GM23338 (cell line): ENCODE results near the gene RAB22A. TPM values are rescaled to one million over a fixed set of nuclear protein-coding genes. Genes with fewer than 3 reads are reported as not detected.
"Not testable (repeated sequence)": the region's sequence is repeated elsewhere in the genome, so short reads cannot be mapped to it uniquely, and the experiment has no call there.

ENCODE experiments used
- ATAC-seq: fragments of 200-7000 bp; cut with Tn5 transposase; 3 replicates; pipeline ENCODE4 v1.9.1; 2020
- DNase-seq: peaks from one replicate; pipeline ENCODE4 v3.0.0-alpha.2; 2015; ENCODE audit warnings: low spot score
- H2AFZ ChIP-seq: fragments of 200-600 bp; sonication (generic); 2 replicates; pipeline ENCODE4 v1.8.0; 2016; ENCODE audit warnings: antibody characterized with exemption, mild to moderate bottlenecking, moderate library complexity
- H3F3A ChIP-seq: fragments of 200-600 bp; sonication (generic); replicated peaks from 2 replicates; pipeline ENCODE4 v1.8.0; 2017; ENCODE audit warnings: antibody characterized with exemption, mixed run types, low read depth
- H3K27ac ChIP-seq: fragments of 200-600 bp; sonication (generic); 2 replicates; pipeline ENCODE4 v1.6.1; 2016; ENCODE audit warnings: low read depth
- H3K27me3 ChIP-seq: fragments of 200-600 bp; sonication (generic); 2 replicates; pipeline ENCODE4 v1.8.0; 2016; ENCODE audit warnings: mild to moderate bottlenecking, mixed run types, moderate library complexity; ENCODE audit not compliant: insufficient read depth
- H3K36me3 ChIP-seq: fragments of 200-600 bp; sonication (generic); 2 replicates; pipeline ENCODE4 v1.8.0; 2016; ENCODE audit warnings: mild to moderate bottlenecking; ENCODE audit not compliant: insufficient read depth
- H3K4me1 ChIP-seq: fragments of 200-600 bp; sonication (generic); 2 replicates; pipeline ENCODE4 v1.8.0; 2016; ENCODE audit warnings: mild to moderate bottlenecking, moderate library complexity; ENCODE audit not compliant: insufficient read depth
- H3K4me2 ChIP-seq: fragments of 200-600 bp; sonication (generic); 2 replicates; pipeline ENCODE4 v1.7.1; 2017; ENCODE audit warnings: mixed run types
- H3K4me3 ChIP-seq: fragments of 200-600 bp; sonication (generic); 2 replicates; pipeline ENCODE4 v1.6.1; 2016; ENCODE audit warnings: mixed run types
- H3K79me2 ChIP-seq: fragments of 200-600 bp; sonication (generic); replicated peaks from 2 replicates; pipeline ENCODE4 v1.8.0; 2017; ENCODE audit warnings: mild to moderate bottlenecking; ENCODE audit not compliant: insufficient read depth
- H3K9me2 ChIP-seq: fragments of 200-600 bp; sonication (generic); 2 replicates; pipeline ENCODE4 v1.8.0; 2017; ENCODE audit not compliant: insufficient read depth
- H4K20me1 ChIP-seq: fragments of 200-600 bp; sonication (generic); replicated peaks from 2 replicates; pipeline ENCODE4 v1.8.0; 2017; ENCODE audit warnings: mild to moderate bottlenecking; ENCODE audit not compliant: insufficient read depth
- H3K27ac Mint-ChIP-seq: 2 replicates; pipeline ENCODE4 v1.8.0; 2020; ENCODE audit warnings: inconsistent platforms, mild to moderate bottlenecking, moderate library complexity, mixed read lengths
- H3K27me3 Mint-ChIP-seq: 3 replicates; pipeline ENCODE4 v1.8.0; 2022; ENCODE audit warnings: low read depth, mild to moderate bottlenecking, moderate library complexity, mixed read lengths, inconsistent platforms; ENCODE audit not compliant: insufficient read depth, poor library complexity
- H3K36me3 Mint-ChIP-seq: 3 replicates; pipeline ENCODE4 v1.8.0; 2021; ENCODE audit warnings: low read depth, mild to moderate bottlenecking, inconsistent platforms, moderate library complexity, mixed read lengths
- H3K4me1 Mint-ChIP-seq: 3 replicates; pipeline ENCODE4 v1.8.0; 2020; ENCODE audit warnings: mild to moderate bottlenecking, inconsistent platforms, mixed read lengths
- H3K4me3 Mint-ChIP-seq: 3 replicates; pipeline ENCODE4 v1.8.0; 2021; ENCODE audit warnings: moderate library complexity, mild to moderate bottlenecking, inconsistent platforms, mixed read lengths
- H3K9me3 Mint-ChIP-seq: 3 replicates; pipeline ENCODE4 v1.8.0; 2020; ENCODE audit warnings: moderate library complexity, mild to moderate bottlenecking, inconsistent platforms, mixed read lengths
- NANOG ChIP-seq: IDR thresholded peaks from 2 replicates; pipeline ENCODE4 v1.6.1; 2016; ENCODE audit warnings: antibody characterized with exemption, borderline replicate concordance
- ZNF462 ChIP-seq: fragments of 250-450 bp; sonication (Bioruptor Pico); IDR thresholded peaks from 2 replicates; pipeline ENCODE4 v1.5.0; 2020; ENCODE audit warnings: mild to moderate bottlenecking, moderate library complexity
- polyA plus RNA-seq: library from polyadenylated mRNA; unstranded; fragments of >200 nt; fragmentation: Nextera tagmentation; extraction: Ambion mirVana; gene quantifications from 2 replicates; pipeline ENCODE4 v1.2.1, GENCODE V29; 2016
- total RNA-seq: library from RNA; depleted of rRNA; stranded (reverse); fragments of >200 nt; shearing (Covaris generic); gene quantifications from 2 replicates; pipeline ENCODE4 v1.2.3, GENCODE V29; 2014
- TF ChIP-seq, protein P1 (sequence below): IDR thresholded peaks from one replicate; pipeline ENCODE4 v1.6.1; 2018; ENCODE audit warnings: antibody characterized with exemption; ENCODE audit not compliant: unreplicated experiment

RAB22A gene
- total and polyA plus RNA-seq, 2 experiments from 2014 or later = 3.3 to 6.8 TPM

DNA sequence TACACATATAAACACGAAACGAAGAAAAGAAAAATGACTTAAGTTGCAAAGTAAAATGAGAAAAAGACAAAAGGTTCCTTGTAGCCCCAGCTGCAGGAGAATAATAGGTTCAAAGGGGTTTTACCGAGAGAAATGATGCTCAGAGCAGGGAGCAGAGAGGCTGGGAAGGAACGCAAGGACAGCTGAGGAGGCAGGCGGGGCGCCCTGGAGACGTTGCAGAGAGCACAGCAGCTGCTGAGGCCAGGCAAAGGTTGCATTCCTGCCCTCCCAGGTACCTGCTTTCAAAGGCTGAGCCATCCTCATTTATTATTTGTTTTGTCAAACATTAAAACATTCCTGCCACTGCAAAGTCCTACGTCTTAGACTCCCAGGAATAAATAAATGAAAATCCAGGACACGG is 63.3 kb downstream of the RAB22A start:
- Histone ChIP-seq H3K4me3 (no peak overlapping the region), H3K9me2 (0 out of 2 replicates have a peak, but pooled peaks cover 6% of the 10 kb centered on the region), H4K20me1 (no peaks in the 10 kb centered on the region), H3K27me3 (no peaks in the 10 kb centered on the region), H3K4me1 (peaks cover 44% of the 10 kb centered on the region), H3K36me3 (no peaks in the 10 kb centered on the region), H2AFZ (no peak overlapping the region), H3K79me2 (no peaks in the 10 kb centered on the region), H3F3A (no peaks in the 10 kb centered on the region; the same call in 1 of the 2 replicates), H3K4me2 (peak overlapping the region; percentile 46), H3K27ac (peak overlapping the region; percentile 83)
- Mint-ChIP-seq H3K9me3 (0 out of 3 replicates have a peak, but pooled peaks cover 3% of the 10 kb centered on the region), H3K27ac (no peak overlapping the region; the same call in 1 of the 2 replicates), H3K27me3 (peaks cover 11% of the 10 kb centered on the region), H3K4me1 (peaks cover 40% of the 10 kb centered on the region), H3K36me3 (no peaks in the 10 kb centered on the region; the same call in 2 of the 3 replicates), H3K4me3 (no peak overlapping the region; the same call in 2 of the 3 replicates)
- ATAC-seq (peak; percentile 87), DNase-seq (peak; percentile 89)
- no peak for TF ChIP-seq NANOG
- TF ChIP-seq, protein P1, sequence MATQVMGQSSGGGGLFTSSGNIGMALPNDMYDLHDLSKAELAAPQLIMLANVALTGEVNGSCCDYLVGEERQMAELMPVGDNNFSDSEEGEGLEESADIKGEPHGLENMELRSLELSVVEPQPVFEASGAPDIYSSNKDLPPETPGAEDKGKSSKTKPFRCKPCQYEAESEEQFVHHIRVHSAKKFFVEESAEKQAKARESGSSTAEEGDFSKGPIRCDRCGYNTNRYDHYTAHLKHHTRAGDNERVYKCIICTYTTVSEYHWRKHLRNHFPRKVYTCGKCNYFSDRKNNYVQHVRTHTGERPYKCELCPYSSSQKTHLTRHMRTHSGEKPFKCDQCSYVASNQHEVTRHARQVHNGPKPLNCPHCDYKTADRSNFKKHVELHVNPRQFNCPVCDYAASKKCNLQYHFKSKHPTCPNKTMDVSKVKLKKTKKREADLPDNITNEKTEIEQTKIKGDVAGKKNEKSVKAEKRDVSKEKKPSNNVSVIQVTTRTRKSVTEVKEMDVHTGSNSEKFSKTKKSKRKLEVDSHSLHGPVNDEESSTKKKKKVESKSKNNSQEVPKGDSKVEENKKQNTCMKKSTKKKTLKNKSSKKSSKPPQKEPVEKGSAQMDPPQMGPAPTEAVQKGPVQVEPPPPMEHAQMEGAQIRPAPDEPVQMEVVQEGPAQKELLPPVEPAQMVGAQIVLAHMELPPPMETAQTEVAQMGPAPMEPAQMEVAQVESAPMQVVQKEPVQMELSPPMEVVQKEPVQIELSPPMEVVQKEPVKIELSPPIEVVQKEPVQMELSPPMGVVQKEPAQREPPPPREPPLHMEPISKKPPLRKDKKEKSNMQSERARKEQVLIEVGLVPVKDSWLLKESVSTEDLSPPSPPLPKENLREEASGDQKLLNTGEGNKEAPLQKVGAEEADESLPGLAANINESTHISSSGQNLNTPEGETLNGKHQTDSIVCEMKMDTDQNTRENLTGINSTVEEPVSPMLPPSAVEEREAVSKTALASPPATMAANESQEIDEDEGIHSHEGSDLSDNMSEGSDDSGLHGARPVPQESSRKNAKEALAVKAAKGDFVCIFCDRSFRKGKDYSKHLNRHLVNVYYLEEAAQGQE = no peak
- TF ChIP-seq ZNF462 (CRISPR knock-in tag) = no peak

- not testable (repeated sequence) for H4K20me1 ChIP-seq, H3K27me3 ChIP-seq, H3K9me3 Mint-ChIP-seq, H3K27ac Mint-ChIP-seq, ATAC-seq, H3K79me2 ChIP-seq, H3K4me3 Mint-ChIP-seq, H3K36me3 Mint-ChIP-seq, H2AFZ ChIP-seq, H3K4me3 ChIP-seq, H3K36me3 ChIP-seq, DNase-seq, H3K9me2 ChIP-seq, H3F3A ChIP-seq
- peaks cover 11% of the 10 kb centered on the region for H3K27me3 Mint-ChIP-seq
- H3K4me2 ChIP-seq = peak overlapping the region; percentile 46; the same call in 1 of the 2 replicates
- H3K4me1 ChIP-seq = peaks cover 44% of the 10 kb centered on the region
- H3K27ac ChIP-seq = peak overlapping the region; percentile 83
- H3K4me1 Mint-ChIP-seq = peaks cover 44% of the 10 kb centered on the region
Measured at GRCh38 chr20:58373296-58373695, 63.8 kb downstream of the RAB22A start.
